ENCODE data around the gene KAT6B. TPM values are rescaled to one million over a fixed set of nuclear protein-coding genes. Genes with fewer than 3 reads are reported as not detected.

Gene KAT6B
- total RNA-seq, 2 experiments from 2014 or later = 22.8 to 24.8 TPM

- Mint-ChIP-seq H3K4me3 (no peak overlapping the region), H3K27me3 (no peaks in the 10 kb centered on the region), H3K36me3 (ENCODE audit: low read depth) (peaks cover 1% of the 10 kb centered on the region), H3K4me1 (ENCODE audit: low read depth) (peaks cover 36% of the 10 kb centered on the region), H3K9me3 (no peaks in the 10 kb centered on the region), H3K27ac (no peak overlapping the region)
- intact Hi-C loops (cut with micrococcal nuclease) = no loop called here
- ATAC-seq = no peak
- ChIA-PET POLR2A (interaction anchor here (1.5 kb wide), 1 partner anchor 15 kb away, joined by 3 read pairs; no protein-coding TSS in a partner anchor), CTCF (interaction anchor here (1.4 kb wide), 1 partner anchor 64 kb away, joined by 3 read pairs; no protein-coding TSS in a partner anchor)
- no peak for TF ChIP-seq CTCF (IDR thresholded peaks at IDR 0.05)
- no peak for DNase-seq
Observed at GRCh38 chr10:74929197-74929596, 102.8 kb downstream of the KAT6B start.

GRCh38 chr10:74930965-74931364, 104.6 kb downstream of the KAT6B start:
- intact Hi-C loops (cut with micrococcal nuclease) = no loop called here
- H3K27me3 Mint-ChIP-seq = no peaks in the 10 kb centered on the region
- TF ChIP-seq CTCF (IDR thresholded peaks at IDR 0.05) = no peak
- H3K36me3 Mint-ChIP-seq (ENCODE audit: low read depth) = peaks cover 4% of the 10 kb centered on the region
- ChIA-PET CTCF (interaction anchor here (1.1 to 1.3 kb wide), 2 partner anchors 10 to 27 kb away, joined by 3 to 4 read pairs; no protein-coding TSS in a partner anchor), POLR2A (no interaction called here)
- ATAC-seq (no peak), DNase-seq (no peak)
- H3K4me3 Mint-ChIP-seq = no peak overlapping the region
- no peak overlapping the region for H3K27ac Mint-ChIP-seq
- peaks cover 34% of the 10 kb centered on the region for H3K4me1 Mint-ChIP-seq (ENCODE audit: low read depth)
- H3K9me3 Mint-ChIP-seq = no peaks in the 10 kb centered on the region

- Mint-ChIP-seq H3K9me3 (no peaks in the 10 kb centered on the region), H3K36me3 (ENCODE audit: low read depth) (peaks cover 4% of the 10 kb centered on the region), H3K4me3 (no peak overlapping the region), H3K27me3 (no peaks in the 10 kb centered on the region), H3K4me1 (ENCODE audit: low read depth) (peaks cover 21% of the 10 kb centered on the region), H3K27ac (no peak overlapping the region)
- intact Hi-C loops (cut with micrococcal nuclease) = no loop called here
- ChIA-PET CTCF (no interaction called here), POLR2A (interaction anchor here (0.5 kb wide), 1 partner anchor 133 kb away, joined by 3 read pairs; no protein-coding TSS in a partner anchor)
- ATAC-seq (no peak), DNase-seq (no peak)
- no peak for TF ChIP-seq CTCF (IDR thresholded peaks at IDR 0.05)
Observed at GRCh38 chr10:74932648-74933047, 106.2 kb downstream of the KAT6B start.

GRCh38 chr10:74934100-74934812, 107.9 kb downstream of the KAT6B start:
- Mint-ChIP-seq H3K36me3 (ENCODE audit: low read depth) (peaks cover 3% of the 10 kb centered on the region), H3K9me3 (no peaks in the 10 kb centered on the region), H3K27ac (no peak overlapping the region), H3K27me3 (no peaks in the 10 kb centered on the region), H3K4me3 (no peak overlapping the region), H3K4me1 (ENCODE audit: low read depth) (peaks cover 22% of the 10 kb centered on the region)
- no peak for TF ChIP-seq CTCF (IDR thresholded peaks at IDR 0.05)
- intact Hi-C loops (cut with micrococcal nuclease) = no loop called here
- DNase-seq (no peak), ATAC-seq (no peak)
- ChIA-PET POLR2A (interaction anchor here (0.6 kb wide), 1 partner anchor 12 kb away, joined by 3 read pairs; no protein-coding TSS in a partner anchor), CTCF (no interaction called here)

- no peak for TF ChIP-seq CTCF (IDR thresholded peaks at IDR 0.05)
- no peak for DNase-seq
- Mint-ChIP-seq H3K36me3 (ENCODE audit: low read depth) (peaks cover 4% of the 10 kb centered on the region), H3K27me3 (no peaks in the 10 kb centered on the region), H3K4me1 (ENCODE audit: low read depth) (peaks cover 28% of the 10 kb centered on the region), H3K27ac (no peak overlapping the region), H3K4me3 (no peak overlapping the region), H3K9me3 (no peaks in the 10 kb centered on the region)
- POLR2A ChIA-PET = no interaction called here
- intact Hi-C loops (cut with micrococcal nuclease) = no loop called here
- no peak for ATAC-seq
- CTCF ChIA-PET = no interaction called here
Observed at GRCh38 chr10:74936577-74937265, 110.3 kb downstream of the KAT6B start.

Data from activated CD8-positive, alpha-beta T cell treated with anti-CD3 and anti-CD28 coated beads for 36 hours (primary cell).